H9 (cell line): ENCODE results near the gene IL1RAPL2. TPM values are rescaled to one million over a fixed set of nuclear protein-coding genes. Genes with fewer than 3 reads are reported as not detected.

Experiments
- DNase-seq: peaks from one replicate; pipeline ENCODE4 v3.0.0-alpha.2; 2017
- H2AFZ ChIP-seq: one replicate; pipeline ENCODE4 v1.6.1; 2013; ENCODE audit warnings: mild to moderate bottlenecking, low read length, control low read depth, moderate library complexity
- H2AK5ac ChIP-seq: 2 replicates; pipeline ENCODE4 v1.6.1; 2013; ENCODE audit warnings: low read length, control low read depth, mixed read lengths; ENCODE audit not compliant: insufficient read length
- H2BK120ac ChIP-seq: one replicate; pipeline ENCODE4 v1.6.1; 2013; ENCODE audit warnings: low read depth, mild to moderate bottlenecking, low read length, control low read depth, inconsistent platforms; ENCODE audit not compliant: poor library complexity, severe bottlenecking
- H2BK12ac ChIP-seq: 2 replicates; pipeline ENCODE4 v1.6.1; 2013; ENCODE audit warnings: low read length, control low read depth, mixed read lengths, low read depth; ENCODE audit not compliant: insufficient read length
- H2BK15ac ChIP-seq: 2 replicates; pipeline ENCODE4 v1.6.1; 2013; ENCODE audit warnings: low read depth, low read length, control low read depth
- H2BK20ac ChIP-seq: one replicate; pipeline ENCODE4 v1.6.1; 2013; ENCODE audit warnings: low read depth, mild to moderate bottlenecking, low read length, control low read depth, inconsistent platforms; ENCODE audit not compliant: poor library complexity, severe bottlenecking
- H2BK5ac ChIP-seq: 2 replicates; pipeline ENCODE4 v1.6.1; 2013; ENCODE audit warnings: low read length, control low read depth, mixed read lengths; ENCODE audit not compliant: insufficient read length
- H3K14ac ChIP-seq: 2 replicates; pipeline ENCODE4 v1.6.1; 2013; ENCODE audit warnings: low read length, control low read depth; ENCODE audit not compliant: insufficient read depth
- H3K18ac ChIP-seq: 2 replicates; pipeline ENCODE4 v1.6.1; 2013; ENCODE audit warnings: low read depth, mild to moderate bottlenecking, mixed read lengths, low read length, control low read depth; ENCODE audit not compliant: insufficient read length
- H3K23ac ChIP-seq: 2 replicates; pipeline ENCODE4 v1.6.1; 2013; ENCODE audit warnings: low read length, control low read depth, mixed read lengths, low read depth; ENCODE audit not compliant: insufficient read length
- H3K23me2 ChIP-seq: 2 replicates; pipeline ENCODE4 v1.6.1; 2013; ENCODE audit warnings: low read depth, mild to moderate bottlenecking, mixed read lengths, low read length, control low read depth; ENCODE audit not compliant: insufficient read length, poor library complexity, severe bottlenecking
- H3K27ac ChIP-seq: 2 replicates; pipeline ENCODE4 v1.5.1; 2013; ENCODE audit warnings: low read length, control low read depth, mixed read lengths, low read depth; ENCODE audit not compliant: insufficient read length
- H3K27me3 ChIP-seq: 2 replicates; pipeline ENCODE4 v1.6.1; 2013; ENCODE audit warnings: low read length, control low read depth, inconsistent platforms; ENCODE audit not compliant: insufficient read depth
- H3K4ac ChIP-seq: 2 replicates; pipeline ENCODE4 v1.6.1; 2013; ENCODE audit warnings: low read depth, mild to moderate bottlenecking, control low read depth, inconsistent platforms, low read length, moderate library complexity
- H3K4me1 ChIP-seq: 2 replicates; pipeline ENCODE4 v1.6.1; 2013; ENCODE audit warnings: low read length, control low read depth, inconsistent platforms; ENCODE audit not compliant: insufficient read depth
- H3K4me2 ChIP-seq: 2 replicates; pipeline ENCODE4 v1.6.1; 2013; ENCODE audit warnings: low read length, control low read depth, mixed read lengths; ENCODE audit not compliant: insufficient read length, insufficient read depth
- H3K56ac ChIP-seq: 2 replicates; pipeline ENCODE4 v1.6.1; 2013; ENCODE audit warnings: low read depth, mild to moderate bottlenecking, mixed read lengths, low read length, control low read depth; ENCODE audit not compliant: insufficient read length
- H3K79me1 ChIP-seq: 2 replicates; pipeline ENCODE4 v1.6.1; 2013; ENCODE audit warnings: low read depth, mild to moderate bottlenecking, moderate library complexity, low read length, control low read depth, inconsistent platforms; ENCODE audit not compliant: insufficient read depth, poor library complexity, severe bottlenecking
- H3K79me2 ChIP-seq: 2 replicates; pipeline ENCODE4 v1.6.1; 2013; ENCODE audit warnings: low read length, control low read depth, inconsistent platforms; ENCODE audit not compliant: insufficient read depth
- H3K9ac ChIP-seq: 2 replicates; pipeline ENCODE4 v1.6.1; 2013; ENCODE audit warnings: low read length, control low read depth, mixed read lengths; ENCODE audit not compliant: insufficient read length; ENCODE audit errors: extremely low read depth
- H3K9me3 ChIP-seq: one replicate; pipeline ENCODE4 v1.6.1; 2013; ENCODE audit warnings: low read depth, low read length, inconsistent platforms; ENCODE audit not compliant: control insufficient read depth
- H3T11ph ChIP-seq: one replicate; pipeline ENCODE4 v1.6.1; 2013; ENCODE audit warnings: mild to moderate bottlenecking, low read length, control low read depth, inconsistent platforms
- H4K20me1 ChIP-seq: one replicate; pipeline ENCODE4 v1.6.1; 2013; ENCODE audit not compliant: control insufficient read depth, insufficient read length, insufficient read depth
- H4K5ac ChIP-seq: 2 replicates; pipeline ENCODE4 v1.6.1; 2013; ENCODE audit warnings: low read depth, mild to moderate bottlenecking, mixed read lengths, low read length, control low read depth; ENCODE audit not compliant: insufficient read length
- H4K8ac ChIP-seq: replicated peaks from 2 replicates; pipeline ENCODE4 v1.6.1; 2013; ENCODE audit warnings: low read length, control low read depth, mixed read lengths, low read depth; ENCODE audit not compliant: insufficient read length
- H4K91ac ChIP-seq: 2 replicates; pipeline ENCODE4 v1.6.1; 2013; ENCODE audit warnings: low read depth, mild to moderate bottlenecking, moderate library complexity, mixed read lengths, low read length, control low read depth; ENCODE audit not compliant: insufficient read length
- H3K27ac Mint-ChIP-seq, 3 experiments: 2 replicates in 2 of 3; 3 replicates in 1 of 3; pipeline ENCODE4 v1.8.0; 2020 to 2021; ENCODE audit warnings: mixed read lengths in 3 of 3, mild to moderate bottlenecking in 1 of 3, moderate library complexity in 1 of 3
- H3K27me3 Mint-ChIP-seq: 2 replicates; pipeline ENCODE4 v1.8.0; 2021; ENCODE audit warnings: low read depth, mild to moderate bottlenecking, moderate library complexity, mixed read lengths
- H3K36me3 Mint-ChIP-seq, 3 experiments: 2 replicates in 2 of 3; 3 replicates in 1 of 3; pipeline ENCODE4 v1.8.0; 2020 to 2021; ENCODE audit warnings: low read depth in 3 of 3, mixed read lengths in 3 of 3; ENCODE audit not compliant: insufficient read depth in 1 of 3
- H3K4me1 Mint-ChIP-seq, 2 experiments: 2 replicates each; pipeline ENCODE4 v1.8.0; 2020; ENCODE audit warnings: mixed read lengths in 2 of 2
- H3K4me3 Mint-ChIP-seq, 2 experiments: 2 replicates in 1 of 2; 3 replicates in 1 of 2; pipeline ENCODE4 v1.8.0; 2020 to 2021; ENCODE audit warnings: mild to moderate bottlenecking in 2 of 2, mixed read lengths in 2 of 2, moderate library complexity in 1 of 2
- H3K9me3 Mint-ChIP-seq, 2 experiments: 2 replicates in 1 of 2; 3 replicates in 1 of 2; pipeline ENCODE4 v1.8.0; 2020; ENCODE audit warnings: mild to moderate bottlenecking in 2 of 2, mixed read lengths in 2 of 2, moderate library complexity in 1 of 2
- WGBS: extraction: QIAGEN DNeasy Blood & Tissue Kit; methylation state at CpG from one replicate; pipeline ENCODE4 v1.1.7; 2013; ENCODE audit warnings: missing lambda C conversion rate, low lambda C conversion rate, mixed read lengths; ENCODE audit not compliant: insufficient read length; ENCODE audit errors: extremely low coverage; 5-methylcytosine and 5-hydroxymethylcytosine counted together
- total RNA-seq: library from RNA; stranded (reverse); gene quantifications from 2 replicates; pipeline ENCODE4 v1.2.1, GENCODE V29; 2021
- TF ChIP-seq, protein P1 (sequence below): fragments of 200-600 bp; sonication (generic); conservative IDR thresholded peaks from 3 replicates; pipeline ENCODE4 v1.8.0; 2021; ENCODE audit warnings: antibody characterized with exemption, mild to moderate bottlenecking

Gene IL1RAPL2
- total RNA-seq, 1 experiment from 2014 or later = not detected

DNA sequence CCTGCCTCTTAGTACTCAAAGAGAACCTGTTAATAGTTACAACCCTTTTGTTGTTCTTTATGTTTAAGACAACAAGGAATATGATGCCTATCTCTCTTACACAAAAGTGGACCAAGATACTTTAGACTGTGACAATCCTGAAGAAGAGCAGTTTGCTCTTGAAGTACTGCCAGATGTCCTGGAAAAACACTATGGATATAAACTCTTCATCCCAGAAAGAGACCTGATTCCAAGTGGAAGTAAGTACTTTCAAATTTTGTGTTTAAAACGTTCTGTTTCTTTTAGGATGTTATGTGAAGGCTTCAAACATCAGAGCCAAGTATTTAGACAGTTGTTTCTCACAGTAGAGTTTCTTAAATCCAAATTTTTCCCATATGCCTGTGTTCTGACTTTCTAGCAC lies 1189.1 kb downstream of the IL1RAPL2 start:
- Histone ChIP-seq H3K79me2 (no peaks in the 10 kb centered on the region), H4K20me1 (no peaks in the 10 kb centered on the region), H3K79me1 (no peaks in the 10 kb centered on the region), H4K91ac (no peak overlapping the region), H3K4ac (no peak overlapping the region), H3K14ac (no peak overlapping the region), H3K23ac (no peak overlapping the region), H3K27me3 (no peaks in the 10 kb centered on the region), H3K23me2 (no peaks in the 10 kb centered on the region), H4K8ac (no peak overlapping the region), H2BK12ac (no peak overlapping the region), H3K18ac (no peak overlapping the region), H3K9me3 (no peaks in the 10 kb centered on the region), H4K5ac (no peak overlapping the region), H3K4me2 (no peak overlapping the region), H3T11ph (no peak overlapping the region), H3K4me1 (peaks cover 3% of the 10 kb centered on the region; the same call in 1 of the 2 replicates), H3K9ac (no peak overlapping the region), H2BK120ac (no peak overlapping the region), H2BK5ac (no peak overlapping the region), H3K27ac (no peak overlapping the region), H2AK5ac (no peak overlapping the region), H3K56ac (no peak overlapping the region), H2AFZ (no peak overlapping the region), H2BK20ac (no peak overlapping the region), H2BK15ac (no peak overlapping the region)
- Mint-ChIP-seq H3K9me3 (peaks cover 0 to 51% of the 10 kb centered on the region in 2 experiments; a peak in 2 of 5 replicates), H3K27me3 (no peaks in the 10 kb centered on the region), H3K27ac (no peak overlapping the region), H3K4me1 (no peaks in the 10 kb centered on the region), H3K4me3 (no peak overlapping the region), H3K36me3 (no peaks in the 10 kb centered on the region)
- no peak for DNase-seq
- TF ChIP-seq, protein P1, sequence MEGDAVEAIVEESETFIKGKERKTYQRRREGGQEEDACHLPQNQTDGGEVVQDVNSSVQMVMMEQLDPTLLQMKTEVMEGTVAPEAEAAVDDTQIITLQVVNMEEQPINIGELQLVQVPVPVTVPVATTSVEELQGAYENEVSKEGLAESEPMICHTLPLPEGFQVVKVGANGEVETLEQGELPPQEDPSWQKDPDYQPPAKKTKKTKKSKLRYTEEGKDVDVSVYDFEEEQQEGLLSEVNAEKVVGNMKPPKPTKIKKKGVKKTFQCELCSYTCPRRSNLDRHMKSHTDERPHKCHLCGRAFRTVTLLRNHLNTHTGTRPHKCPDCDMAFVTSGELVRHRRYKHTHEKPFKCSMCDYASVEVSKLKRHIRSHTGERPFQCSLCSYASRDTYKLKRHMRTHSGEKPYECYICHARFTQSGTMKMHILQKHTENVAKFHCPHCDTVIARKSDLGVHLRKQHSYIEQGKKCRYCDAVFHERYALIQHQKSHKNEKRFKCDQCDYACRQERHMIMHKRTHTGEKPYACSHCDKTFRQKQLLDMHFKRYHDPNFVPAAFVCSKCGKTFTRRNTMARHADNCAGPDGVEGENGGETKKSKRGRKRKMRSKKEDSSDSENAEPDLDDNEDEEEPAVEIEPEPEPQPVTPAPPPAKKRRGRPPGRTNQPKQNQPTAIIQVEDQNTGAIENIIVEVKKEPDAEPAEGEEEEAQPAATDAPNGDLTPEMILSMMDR = no peak
- no CpG with 5 or more reads among the region's 1 CpG for WGBS
